ENCODE results near the gene ACP7.
"Not testable (repeated sequence)": the region's sequence is repeated elsewhere in the genome, so short reads cannot be mapped to it uniquely, and the experiment has no call there.

The ACP7 gene

GRCh38 chr19:39060171-39060570 is 24.0 kb upstream of the ACP7 start:
- peaks cover 9% of the 10 kb centered on the region for H3K4me1 Mint-ChIP-seq
- CTCF ChIA-PET = no interaction called here
- DNase-seq = no peak
- no peak overlapping the region for H3K27ac Mint-ChIP-seq
- no peaks in the 10 kb centered on the region for H3K36me3 Mint-ChIP-seq
- H3K4me3 Mint-ChIP-seq = no peak overlapping the region
- H3K9me3 Mint-ChIP-seq = peaks cover 1% of the 10 kb centered on the region
- H3K27me3 Mint-ChIP-seq = peaks cover 18% of the 10 kb centered on the region

GRCh38 chr19:39064405-39064804 is 19.8 kb upstream of the ACP7 start:
- peaks cover 28% of the 10 kb centered on the region for H3K27me3 Mint-ChIP-seq
- H3K27ac Mint-ChIP-seq = no peak overlapping the region
- H3K4me3 Mint-ChIP-seq = no peak overlapping the region
- peaks cover 9% of the 10 kb centered on the region for H3K4me1 Mint-ChIP-seq
- no peaks in the 10 kb centered on the region for H3K36me3 Mint-ChIP-seq
- no peak for DNase-seq
- CTCF ChIA-PET = no interaction called here
- H3K9me3 Mint-ChIP-seq = peaks cover 6% of the 10 kb centered on the region

DNA sequence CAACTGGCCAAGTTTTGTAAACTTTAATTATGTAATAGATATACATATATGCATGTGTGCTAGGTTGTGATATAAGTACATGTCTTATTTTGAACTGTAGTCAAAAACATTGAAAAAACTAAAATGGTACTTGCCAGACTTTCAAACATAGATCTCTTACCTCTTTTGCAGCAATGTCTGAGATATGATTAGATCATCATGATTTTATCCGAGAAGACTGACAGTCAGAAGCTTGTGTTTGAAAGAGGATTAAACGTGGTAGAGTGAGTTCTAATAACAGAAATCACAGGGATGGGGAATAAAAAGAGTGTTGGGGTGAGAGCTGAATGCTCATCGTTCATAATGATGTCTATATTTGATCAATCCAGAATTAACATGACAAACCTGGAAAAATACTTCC is 18.2 kb upstream of the ACP7 start:
- Mint-ChIP-seq H3K27ac (no peak overlapping the region), H3K27me3 (peaks cover 27% of the 10 kb centered on the region), H3K36me3 (no peaks in the 10 kb centered on the region), H3K4me3 (no peak overlapping the region), H3K9me3 (peaks cover 6% of the 10 kb centered on the region), H3K4me1 (peaks cover 9% of the 10 kb centered on the region)
- no peak for DNase-seq
- CTCF ChIA-PET = no interaction called here

DNA sequence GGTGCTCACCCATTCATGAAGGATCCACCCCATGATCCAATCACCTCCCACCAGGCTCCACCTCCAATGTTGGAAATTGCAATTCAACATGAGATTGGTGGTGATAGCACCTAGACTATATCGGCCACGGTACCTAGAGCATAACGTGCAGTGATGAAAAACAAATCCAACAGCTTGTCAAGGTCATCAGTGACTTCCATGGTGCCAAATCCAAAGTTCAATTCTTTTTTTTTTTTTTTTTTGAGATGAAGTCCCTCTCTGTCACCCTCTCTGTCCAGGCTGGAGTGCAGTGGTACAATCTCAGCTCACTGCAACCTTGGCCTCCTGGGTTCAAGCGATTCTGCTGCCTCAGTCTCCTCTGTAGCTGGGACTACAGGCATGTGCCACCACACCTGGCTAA is 17.1 kb upstream of the ACP7 start:
- peaks cover 23% of the 10 kb centered on the region for H3K27me3 Mint-ChIP-seq
- peaks cover 6% of the 10 kb centered on the region for H3K9me3 Mint-ChIP-seq
- no peak for DNase-seq
- H3K4me1 Mint-ChIP-seq = no peaks in the 10 kb centered on the region
- no peaks in the 10 kb centered on the region for H3K36me3 Mint-ChIP-seq
- CTCF ChIA-PET = interaction anchor here (1.0 kb wide), 1 partner anchor 15 kb away, joined by 3 read pairs; no protein-coding TSS in a partner anchor
- no peak overlapping the region for H3K4me3 Mint-ChIP-seq
- H3K27ac Mint-ChIP-seq = no peak overlapping the region

- Mint-ChIP-seq H3K27me3 (peaks cover 23% of the 10 kb centered on the region), H3K4me1 (peaks cover 10% of the 10 kb centered on the region)
- CTCF ChIA-PET, H3K27ac Mint-ChIP-seq, H3K9me3 Mint-ChIP-seq, DNase-seq, H3K4me3 Mint-ChIP-seq, H3K36me3 Mint-ChIP-seq: not testable (repeated sequence)
Observed at GRCh38 chr19:39068259-39068658, 15.9 kb upstream of the ACP7 start.

DNA sequence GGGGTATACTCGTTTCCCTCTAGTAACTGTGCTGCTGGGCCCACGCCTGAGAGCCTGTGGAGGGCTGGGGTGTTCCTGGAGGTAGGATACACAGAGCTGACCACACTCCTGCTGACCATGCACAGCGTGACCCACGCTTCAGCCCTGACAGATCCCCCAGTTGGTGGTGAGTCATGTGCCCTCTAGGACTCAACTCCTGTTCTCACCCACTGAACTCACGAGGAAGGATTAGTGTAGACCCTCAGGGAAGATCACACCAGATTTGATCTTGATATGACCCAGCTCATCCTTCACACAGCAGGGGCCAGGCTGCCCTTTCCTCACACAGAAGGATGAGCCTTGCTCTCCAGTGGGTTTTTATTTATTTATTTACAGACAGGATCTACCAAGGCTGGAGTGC is 13.3 kb upstream of the ACP7 start:
- peak overlapping the region; percentile 33 for H3K27ac Mint-ChIP-seq
- peaks cover 21% of the 10 kb centered on the region for H3K4me1 Mint-ChIP-seq
- H3K36me3 Mint-ChIP-seq = no peaks in the 10 kb centered on the region
- DNase-seq = no peak
- CTCF ChIA-PET = no interaction called here
- H3K9me3 Mint-ChIP-seq = peaks cover 6% of the 10 kb centered on the region
- peaks cover 27% of the 10 kb centered on the region for H3K27me3 Mint-ChIP-seq
- no peak overlapping the region for H3K4me3 Mint-ChIP-seq

- Mint-ChIP-seq H3K36me3 (no peaks in the 10 kb centered on the region), H3K9me3 (no peaks in the 10 kb centered on the region), H3K27ac (no peak overlapping the region), H3K27me3 (peaks cover 29% of the 10 kb centered on the region), H3K4me3 (no peak overlapping the region), H3K4me1 (peaks cover 21% of the 10 kb centered on the region)
- CTCF ChIA-PET = interaction anchor here (1.3 to 1.4 kb wide), 2 partner anchors 23 to 48 kb away, joined by 4 read pairs; no protein-coding TSS in a partner anchor
- no peak for DNase-seq
Observed at GRCh38 chr19:39074205-39074692, 9.9 kb upstream of the ACP7 start.

- Mint-ChIP-seq H3K36me3 (no peaks in the 10 kb centered on the region), H3K9me3 (no peaks in the 10 kb centered on the region), H3K27me3 (peaks cover 29% of the 10 kb centered on the region), H3K4me1 (peaks cover 21% of the 10 kb centered on the region), H3K4me3 (no peak overlapping the region), H3K27ac (no peak overlapping the region)
- CTCF ChIA-PET = interaction anchor here (1.4 kb wide), 1 partner anchor 48 kb away, joined by 4 read pairs; no protein-coding TSS in a partner anchor
- DNase-seq = no peak
Observed at GRCh38 chr19:39074942-39075341, 9.2 kb upstream of the ACP7 start.

- CTCF ChIA-PET = no interaction called here
- Mint-ChIP-seq H3K36me3 (no peaks in the 10 kb centered on the region), H3K4me1 (peaks cover 20% of the 10 kb centered on the region), H3K4me3 (no peak overlapping the region), H3K27me3 (peaks cover 44% of the 10 kb centered on the region), H3K9me3 (no peaks in the 10 kb centered on the region), H3K27ac (no peak overlapping the region)
- DNase-seq = no peak
Observed at GRCh38 chr19:39077323-39077722, 6.8 kb upstream of the ACP7 start.

GRCh38 chr19:39078436-39079200 is 5.5 kb upstream of the ACP7 start:
- no peak overlapping the region for H3K4me3 Mint-ChIP-seq
- no peak overlapping the region for H3K27ac Mint-ChIP-seq
- no peaks in the 10 kb centered on the region for H3K9me3 Mint-ChIP-seq
- H3K4me1 Mint-ChIP-seq = peaks cover 18% of the 10 kb centered on the region
- DNase-seq = no peak
- peaks cover 57% of the 10 kb centered on the region for H3K27me3 Mint-ChIP-seq
- H3K36me3 Mint-ChIP-seq = no peaks in the 10 kb centered on the region
- CTCF ChIA-PET = no interaction called here

GRCh38 chr19:39080431-39080830 is 3.7 kb upstream of the ACP7 start:
- Mint-ChIP-seq H3K9me3 (no peaks in the 10 kb centered on the region), H3K36me3 (no peaks in the 10 kb centered on the region), H3K4me1 (peaks cover 18% of the 10 kb centered on the region), H3K4me3 (no peak overlapping the region), H3K27me3 (peaks cover 71% of the 10 kb centered on the region), H3K27ac (no peak overlapping the region)
- CTCF ChIA-PET = interaction anchor here (1.0 to 1.6 kb wide), 2 partner anchors 28 to 29 kb away, joined by 3 to 4 read pairs; no protein-coding TSS in a partner anchor
- no peak for DNase-seq

DNA sequence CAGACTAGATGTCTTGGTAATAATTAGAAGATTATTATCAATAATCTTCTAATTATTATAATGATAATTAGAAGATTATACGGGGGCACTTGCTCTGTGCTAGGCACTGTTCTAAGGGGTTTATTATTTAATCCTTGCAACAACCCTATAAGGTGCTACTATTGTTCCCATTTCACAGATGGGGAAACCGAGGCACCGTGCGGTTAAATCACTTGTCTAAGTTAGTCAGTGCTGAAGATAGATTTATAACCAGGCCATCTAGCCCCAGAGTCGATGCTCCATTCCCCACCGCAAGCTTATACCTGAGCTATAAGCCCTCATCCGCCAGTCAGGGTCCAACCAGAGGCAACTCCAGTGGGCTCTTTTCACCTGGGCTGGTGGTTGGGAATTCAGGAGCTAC is 2.0 kb upstream of the ACP7 start:
- H3K27me3 Mint-ChIP-seq = peaks cover 80% of the 10 kb centered on the region
- CTCF ChIA-PET = no interaction called here
- no peak for DNase-seq
- H3K9me3 Mint-ChIP-seq = no peaks in the 10 kb centered on the region
- no peak overlapping the region for H3K27ac Mint-ChIP-seq
- no peaks in the 10 kb centered on the region for H3K36me3 Mint-ChIP-seq
- no peak overlapping the region for H3K4me3 Mint-ChIP-seq
- H3K4me1 Mint-ChIP-seq = peaks cover 18% of the 10 kb centered on the region

- peaks cover 18% of the 10 kb centered on the region for H3K4me1 Mint-ChIP-seq
- H3K4me3 Mint-ChIP-seq = no peak overlapping the region
- H3K27me3 Mint-ChIP-seq = peaks cover 85% of the 10 kb centered on the region
- no peak overlapping the region for H3K27ac Mint-ChIP-seq
- DNase-seq = no peak
- CTCF ChIA-PET = no interaction called here
- no peaks in the 10 kb centered on the region for H3K9me3 Mint-ChIP-seq
- H3K36me3 Mint-ChIP-seq = no peaks in the 10 kb centered on the region
Observed at GRCh38 chr19:39082745-39083598, 1.2 kb upstream of the ACP7 start.

GRCh38 chr19:39083599-39083982 is 577 bp upstream of the ACP7 start:
- H3K27ac Mint-ChIP-seq = no peak overlapping the region
- no peak for DNase-seq
- CTCF ChIA-PET = interaction anchor here (1.3 kb wide), 1 partner anchor 26 kb away, joined by 3 read pairs; no protein-coding TSS in a partner anchor
- H3K36me3 Mint-ChIP-seq = no peaks in the 10 kb centered on the region
- H3K4me1 Mint-ChIP-seq = peaks cover 18% of the 10 kb centered on the region
- no peak overlapping the region for H3K4me3 Mint-ChIP-seq
- no peaks in the 10 kb centered on the region for H3K9me3 Mint-ChIP-seq
- H3K27me3 Mint-ChIP-seq = peaks cover 88% of the 10 kb centered on the region
